GM18508 (cell line): ENCODE data around the gene OCA2.
"Not testable (repeated sequence)": the region's sequence is repeated elsewhere in the genome, so short reads cannot be mapped to it uniquely, and the experiment has no call there.

ENCODE experiments used
- ATAC-seq: cut with Tn5 transposase; IDR thresholded peaks from one replicate; pipeline ENCODE4 v1.9.1; 2021; ENCODE audit warnings: moderate number of reproducible peaks; ENCODE audit not compliant: insufficient read depth, unreplicated experiment

Gene OCA2

GRCh38 chr15:28098766-28099554 is at the start of gene OCA2:
TSS of gene OCA2 (minus strand) at chr15:28099315. CDS start at chr15:28081874, 17,441 bp downstream.
- no peak for ATAC-seq

- no peak for ATAC-seq
Measured at GRCh38 chr15:28147801-28148200, 48.7 kb upstream of the OCA2 start.

GRCh38 chr15:28145419-28145818 is 46.3 kb upstream of the OCA2 start:
- ATAC-seq, result not testable (repeated sequence)

- ATAC-seq, result no peak
Measured at GRCh38 chr15:28140062-28140461, 40.9 kb upstream of the OCA2 start.

GRCh38 chr15:28137408-28138039 is 38.4 kb upstream of the OCA2 start:
- ATAC-seq, result not testable (repeated sequence)

GRCh38 chr15:28136236-28136904 is 37.3 kb upstream of the OCA2 start:
- peak; percentile 67 for ATAC-seq

GRCh38 chr15:28133281-28133680 is 34.2 kb upstream of the OCA2 start:
- no peak for ATAC-seq

- no peak for ATAC-seq
Measured at GRCh38 chr15:28132524-28133275, 33.6 kb upstream of the OCA2 start.

GRCh38 chr15:28131946-28132345 is 32.8 kb upstream of the OCA2 start:
- no peak for ATAC-seq

GRCh38 chr15:28131400-28131799 is 32.3 kb upstream of the OCA2 start:
- ATAC-seq, result no peak

GRCh38 chr15:28130651-28131050 is 31.5 kb upstream of the OCA2 start:
- no peak for ATAC-seq

GRCh38 chr15:28129231-28129848 is 30.2 kb upstream of the OCA2 start:
- no peak for ATAC-seq

- no peak for ATAC-seq
Measured at GRCh38 chr15:28128031-28128430, 28.9 kb upstream of the OCA2 start.

- ATAC-seq, result no peak
Measured at GRCh38 chr15:28127036-28127435, 27.9 kb upstream of the OCA2 start.

GRCh38 chr15:28125673-28126651 is 26.8 kb upstream of the OCA2 start:
- no peak for ATAC-seq

- no peak for ATAC-seq
Measured at GRCh38 chr15:28124841-28125240, 25.7 kb upstream of the OCA2 start.

- ATAC-seq, result no peak
Measured at GRCh38 chr15:28123408-28124023, 24.4 kb upstream of the OCA2 start.
